ENCODE data around the gene ELFN1.

Gene ELFN1

DNA sequence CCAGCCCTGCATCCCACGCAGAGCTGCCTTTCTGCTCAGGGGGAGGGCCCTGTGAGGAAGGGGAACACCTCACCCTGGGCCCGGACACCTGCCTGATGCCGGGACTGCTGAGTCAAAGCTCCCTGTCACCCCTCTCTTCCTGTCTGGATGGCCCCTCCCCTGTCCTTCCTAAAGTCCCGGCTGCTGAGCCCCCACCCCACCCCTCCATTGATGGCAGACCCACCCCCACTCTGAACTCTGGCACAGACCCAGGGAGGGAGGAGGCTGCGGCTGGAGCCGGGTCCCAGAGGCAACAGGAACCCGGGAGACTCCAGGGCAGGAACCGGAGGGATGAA is 78.7 kb downstream of the ELFN1 start:
- H3K79me2 ChIP-seq = no peaks in the 10 kb centered on the region
- H3K4me3 ChIP-seq (ENCODE audit: low read depth, low read length) = no peak overlapping the region
- no peak overlapping the region for H3K27ac ChIP-seq
- H3K9ac ChIP-seq = no peak overlapping the region
- H3K9me3 ChIP-seq (ENCODE audit: control insufficient read depth, low read length) = no peaks in the 10 kb centered on the region
- no peaks in the 10 kb centered on the region for H3K4me1 ChIP-seq
- H3K4me2 ChIP-seq (ENCODE audit: low read length) = no peak overlapping the region
- no peaks in the 10 kb centered on the region for H3K27me3 ChIP-seq (ENCODE audit: control insufficient read depth, insufficient read depth, low read length)
- H2AFZ ChIP-seq = no peak overlapping the region
- no peaks in the 10 kb centered on the region for H3K36me3 ChIP-seq (ENCODE audit: control insufficient read depth, insufficient read depth, low read length)
- TF ChIP-seq, protein P1, sequence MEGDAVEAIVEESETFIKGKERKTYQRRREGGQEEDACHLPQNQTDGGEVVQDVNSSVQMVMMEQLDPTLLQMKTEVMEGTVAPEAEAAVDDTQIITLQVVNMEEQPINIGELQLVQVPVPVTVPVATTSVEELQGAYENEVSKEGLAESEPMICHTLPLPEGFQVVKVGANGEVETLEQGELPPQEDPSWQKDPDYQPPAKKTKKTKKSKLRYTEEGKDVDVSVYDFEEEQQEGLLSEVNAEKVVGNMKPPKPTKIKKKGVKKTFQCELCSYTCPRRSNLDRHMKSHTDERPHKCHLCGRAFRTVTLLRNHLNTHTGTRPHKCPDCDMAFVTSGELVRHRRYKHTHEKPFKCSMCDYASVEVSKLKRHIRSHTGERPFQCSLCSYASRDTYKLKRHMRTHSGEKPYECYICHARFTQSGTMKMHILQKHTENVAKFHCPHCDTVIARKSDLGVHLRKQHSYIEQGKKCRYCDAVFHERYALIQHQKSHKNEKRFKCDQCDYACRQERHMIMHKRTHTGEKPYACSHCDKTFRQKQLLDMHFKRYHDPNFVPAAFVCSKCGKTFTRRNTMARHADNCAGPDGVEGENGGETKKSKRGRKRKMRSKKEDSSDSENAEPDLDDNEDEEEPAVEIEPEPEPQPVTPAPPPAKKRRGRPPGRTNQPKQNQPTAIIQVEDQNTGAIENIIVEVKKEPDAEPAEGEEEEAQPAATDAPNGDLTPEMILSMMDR (IDR thresholded peaks at IDR 0.05) = no peak

DNA sequence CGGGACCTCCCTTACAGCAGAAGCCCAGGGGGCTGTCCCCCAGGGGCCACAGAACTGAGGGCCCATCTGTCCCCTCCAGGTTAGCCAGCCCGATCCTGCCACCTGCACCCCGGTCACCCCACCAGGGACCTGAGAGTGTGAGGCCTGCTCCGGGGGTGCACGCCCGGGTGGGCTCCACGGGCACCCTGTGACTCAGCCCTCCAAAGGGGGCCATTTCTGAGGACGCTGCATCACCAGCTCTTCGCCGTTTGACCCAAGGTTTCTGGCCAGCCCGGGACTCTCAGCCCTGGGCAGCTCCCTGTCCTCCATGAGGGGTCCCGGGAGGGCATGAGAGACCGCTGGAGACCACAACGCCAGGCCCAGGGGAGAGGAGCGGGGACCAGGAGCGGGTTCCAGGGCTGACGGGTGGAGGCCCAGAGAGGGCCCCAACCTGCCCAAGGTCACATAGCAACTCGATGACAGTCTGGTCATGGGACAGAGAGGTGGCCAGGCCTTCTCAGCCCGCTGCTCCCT is 79.3 kb downstream of the ELFN1 start:
- Histone ChIP-seq H2AFZ (peak overlapping the region; percentile 11), H3K27me3 (ENCODE audit: control insufficient read depth, insufficient read depth, low read length) (no peaks in the 10 kb centered on the region), H3K27ac (no peak overlapping the region), H3K9me3 (ENCODE audit: control insufficient read depth, low read length) (no peaks in the 10 kb centered on the region), H3K4me1 (no peaks in the 10 kb centered on the region), H3K9ac (no peak overlapping the region), H3K4me3 (ENCODE audit: low read depth, low read length) (no peak overlapping the region), H3K36me3 (ENCODE audit: control insufficient read depth, insufficient read depth, low read length) (no peaks in the 10 kb centered on the region), H3K4me2 (ENCODE audit: low read length) (no peak overlapping the region), H3K79me2 (no peaks in the 10 kb centered on the region)
- TF ChIP-seq, protein P1 (IDR thresholded peaks at IDR 0.05) = no peak

DNA sequence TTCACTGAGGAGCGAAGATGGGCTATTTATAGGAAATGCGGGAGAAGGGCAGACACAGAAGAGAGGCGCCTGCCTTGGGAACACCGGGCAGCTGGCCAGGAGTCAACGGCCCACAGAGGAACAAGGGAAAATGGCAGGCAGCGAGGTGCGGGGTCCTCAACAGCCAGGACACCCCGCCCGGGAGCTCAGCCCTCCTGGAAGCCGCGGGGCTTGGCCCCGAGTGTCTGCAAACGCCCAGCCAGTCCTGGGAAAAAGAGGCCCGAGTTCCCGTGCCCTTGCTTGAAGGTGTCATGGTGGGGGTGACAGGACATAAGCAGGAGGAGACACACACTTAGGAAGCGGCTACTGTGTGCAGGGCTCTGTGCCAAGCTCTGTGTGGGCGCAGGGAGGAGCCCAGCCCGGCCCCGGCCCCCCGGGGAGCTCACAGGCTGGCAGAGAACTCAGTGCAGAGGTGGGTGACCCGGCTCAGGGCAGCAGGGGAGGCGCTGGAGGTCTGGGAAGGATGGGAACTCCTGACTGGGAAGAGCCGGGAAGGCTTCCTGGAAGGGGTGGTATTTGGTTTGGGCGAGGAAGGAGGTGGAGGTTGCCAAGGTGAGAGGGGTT is 79.9 kb downstream of the ELFN1 start:
- no peak overlapping the region for H3K4me2 ChIP-seq (ENCODE audit: low read length)
- H3K9me3 ChIP-seq (ENCODE audit: control insufficient read depth, low read length) = no peaks in the 10 kb centered on the region
- TF ChIP-seq, protein P1 (IDR thresholded peaks at IDR 0.05) = no peak
- H3K79me2 ChIP-seq = no peaks in the 10 kb centered on the region
- no peak overlapping the region for H3K27ac ChIP-seq
- H3K4me3 ChIP-seq (ENCODE audit: low read depth, low read length) = no peak overlapping the region
- H3K4me1 ChIP-seq = no peaks in the 10 kb centered on the region
- H3K9ac ChIP-seq = no peak overlapping the region
- no peaks in the 10 kb centered on the region for H3K36me3 ChIP-seq (ENCODE audit: control insufficient read depth, insufficient read depth, low read length)
- H2AFZ ChIP-seq = peak overlapping the region; percentile 11
- H3K27me3 ChIP-seq (ENCODE audit: control insufficient read depth, insufficient read depth, low read length) = no peaks in the 10 kb centered on the region

DNA sequence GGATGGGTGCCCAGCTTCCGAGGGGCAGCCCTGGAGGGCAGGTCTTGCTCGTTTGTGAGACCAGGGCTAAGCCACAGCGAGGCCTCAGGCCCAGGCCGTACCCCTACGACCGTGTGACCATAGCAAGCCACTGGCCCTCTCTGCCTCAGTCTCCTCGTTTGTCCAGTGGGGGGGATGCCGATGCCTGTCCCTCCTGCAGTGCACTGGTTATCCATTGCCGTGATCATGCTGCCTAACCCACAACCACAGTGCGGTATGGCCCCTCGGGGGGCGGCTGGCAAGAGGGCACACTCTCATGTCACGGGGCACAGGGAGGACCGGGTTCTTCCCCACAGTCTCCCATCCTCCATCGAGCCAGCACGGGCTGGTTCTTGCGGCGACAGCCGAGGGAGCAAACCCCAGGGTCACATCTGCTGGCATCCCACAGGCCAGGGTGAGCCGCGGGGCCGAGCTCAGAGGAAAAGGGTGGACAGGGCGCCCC is 80.5 kb downstream of the ELFN1 start:
- TF ChIP-seq, protein P1 (IDR thresholded peaks at IDR 0.05) = no peak
- H2AFZ ChIP-seq = no peak overlapping the region
- no peaks in the 10 kb centered on the region for H3K9me3 ChIP-seq (ENCODE audit: control insufficient read depth, low read length)
- no peak overlapping the region for H3K27ac ChIP-seq
- no peak overlapping the region for H3K4me2 ChIP-seq (ENCODE audit: low read length)
- H3K9ac ChIP-seq = no peak overlapping the region
- H3K4me1 ChIP-seq = no peaks in the 10 kb centered on the region
- no peaks in the 10 kb centered on the region for H3K79me2 ChIP-seq
- H3K36me3 ChIP-seq (ENCODE audit: control insufficient read depth, insufficient read depth, low read length) = no peaks in the 10 kb centered on the region
- no peaks in the 10 kb centered on the region for H3K27me3 ChIP-seq (ENCODE audit: control insufficient read depth, insufficient read depth, low read length)
- H3K4me3 ChIP-seq (ENCODE audit: low read depth, low read length) = no peak overlapping the region

DNA sequence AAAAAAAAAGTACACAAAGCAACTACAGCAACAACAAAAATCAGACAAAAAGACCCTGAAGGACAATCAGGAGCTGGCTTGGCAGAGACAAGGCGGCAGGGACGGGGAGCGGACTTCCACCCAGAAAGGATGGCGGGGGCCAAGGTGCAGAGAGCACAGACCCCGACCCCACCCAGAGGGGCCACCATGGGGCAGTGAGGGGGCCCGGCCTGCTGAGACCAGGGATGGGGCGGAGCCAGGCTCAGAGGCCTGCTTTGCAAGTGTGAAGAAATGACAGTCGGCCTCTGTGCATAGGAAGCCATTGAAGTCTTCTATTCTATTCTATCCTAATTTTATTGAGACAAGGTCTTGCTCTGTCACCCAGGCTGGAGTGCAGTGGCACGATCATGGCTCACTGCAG is 82.0 kb downstream of the ELFN1 start:
- TF ChIP-seq, protein P1 (IDR thresholded peaks at IDR 0.05) = no peak
- Histone ChIP-seq H3K36me3 (ENCODE audit: control insufficient read depth, insufficient read depth, low read length) (no peaks in the 10 kb centered on the region), H3K9me3 (ENCODE audit: control insufficient read depth, low read length) (no peaks in the 10 kb centered on the region), H3K27ac (no peak overlapping the region), H3K4me2 (ENCODE audit: low read length) (no peak overlapping the region), H3K4me1 (no peaks in the 10 kb centered on the region), H2AFZ (no peak overlapping the region), H3K9ac (no peak overlapping the region), H3K27me3 (ENCODE audit: control insufficient read depth, insufficient read depth, low read length) (no peaks in the 10 kb centered on the region), H3K4me3 (ENCODE audit: low read depth, low read length) (no peak overlapping the region), H3K79me2 (no peaks in the 10 kb centered on the region)
